Esophagus muscularis mucosa (tissue), 4 donors: ENCODE results near the gene SLC35F3. TPM values are rescaled to one million over a fixed set of nuclear protein-coding genes. Genes with fewer than 3 reads are reported as not detected.

ENCODE experiments used
- DNase-seq: peaks from one replicate; pipeline ENCODE4 v3.0.0-alpha.2; 2017; ENCODE audit errors: extremely low spot score
- H3K27ac ChIP-seq, 4 donors: fragments of 200-600 bp; sonication (generic); replicated peaks in 1 of 4; 1 replicate in 3 of 4; 2 replicates in 1 of 4; pipeline ENCODE4 v1.5.1; 2016 to 2019; ENCODE audit warnings: mild to moderate bottlenecking in 1 of 4
- H3K27me3 ChIP-seq, 4 donors: fragments of 200-600 bp; sonication (generic); one replicate each; pipeline versions ENCODE4 v1.5.1 to v1.6.0; 2016 to 2019
- H3K36me3 ChIP-seq, 4 donors: fragments of 200-600 bp; sonication (generic); one replicate each; pipeline ENCODE4 v1.5.1; 2016 to 2019
- H3K4me1 ChIP-seq, 4 donors: fragments of 200-600 bp; sonication (generic); one replicate each; pipeline ENCODE4 v1.5.1; 2016 to 2019
- H3K4me3 ChIP-seq, 4 donors: fragments of 200-600 bp; sonication (generic); 1 replicate in 2 of 4; 2 replicates in 2 of 4; pipeline ENCODE4 v1.5.1; 2016 to 2019; ENCODE audit warnings: mild to moderate bottlenecking in 4 of 4, moderate library complexity in 1 of 4
- H3K9me3 ChIP-seq, 4 donors: fragments of 200-600 bp; sonication (generic); 1 replicate in 3 of 4; 2 replicates in 1 of 4; pipeline ENCODE4 v1.5.1; 2016 to 2019
- CTCF ChIP-seq, 3 experiments: fragments of 200-600 bp in 2 of 3; fragments of 450-650 bp in 1 of 3; sonication (generic) in 2 of 3; IDR thresholded peaks; one replicate each; pipeline ENCODE4 v1.5.1; 2017 to 2019; ENCODE audit warnings: antibody characterized with exemption in 3 of 3, mild to moderate bottlenecking in 2 of 3, moderate library complexity in 1 of 3
- EP300 ChIP-seq: sonication (generic); formaldehyde crosslinking; IDR thresholded peaks from one replicate; pipeline ENCODE4 v1.6.1; 2017; ENCODE audit warnings: antibody characterized with exemption
- POLR2A ChIP-seq: fragments of 450-650 bp; IDR thresholded peaks from one replicate; pipeline ENCODE4 v1.6.1; 2017; ENCODE audit warnings: antibody characterized with exemption, moderate library complexity, mild to moderate bottlenecking, low read depth
- POLR2AphosphoS5 ChIP-seq, 2 donors: sonication (generic); formaldehyde crosslinking; IDR thresholded peaks; one replicate each; pipeline ENCODE4 v1.6.1; 2017; ENCODE audit warnings: antibody characterized with exemption in 2 of 2
- WGBS: methylation state at CpG from one replicate; pipeline ENCODE4 v1.1.5; 2018; 5-methylcytosine and 5-hydroxymethylcytosine counted together
- intact Hi-C: fragments of 100-400 bp; cut with DNase I; formaldehyde crosslinking; loops from one replicate; pipeline ENCODE4 v1.15.1; 2023
- total RNA-seq, 4 donors: library from RNA; depleted of rRNA; stranded (reverse); fragments of >200 nt; gene quantifications; one replicate each; pipeline versions ENCODE4 v1.1.0 to v1.2.1, GENCODE V29; 2016

The SLC35F3 gene
- total RNA-seq, 4 donors from 2014 or later: 0.34 TPM; not detected in 3

- TF ChIP-seq EP300 (no peak), POLR2AphosphoS5 (IDR thresholded peaks at IDR 0.05) (no peak), POLR2A (no peak), CTCF (IDR thresholded peaks at IDR 0.05) (no peak)
- 95% methylated on average over 2 of the region's 2 CpGs for WGBS
These were observed 186.6 kb downstream of the SLC35F3 start for GRCh38 chr1:234091065-234091401.

DNA sequence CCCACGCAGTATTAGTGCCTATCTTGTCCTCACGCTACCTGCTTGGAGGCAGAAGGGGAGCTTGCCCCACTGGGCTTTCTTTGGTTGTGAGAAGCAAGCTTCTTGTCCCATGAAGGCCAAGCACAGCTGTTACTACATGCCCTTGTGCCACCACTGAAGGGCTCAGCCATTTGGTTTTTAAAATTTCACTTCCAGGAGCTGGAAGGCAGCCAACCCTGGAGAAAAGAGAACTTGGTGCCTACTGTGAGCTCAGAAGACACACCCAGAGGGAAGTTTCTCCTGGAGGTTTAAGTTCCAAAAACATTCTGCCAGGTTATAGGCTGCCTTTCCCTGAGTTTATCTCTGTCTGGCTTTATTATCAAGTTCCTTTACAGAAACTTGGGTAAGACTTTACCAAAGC, 187.4 kb downstream of the SLC35F3 start:
- H3K9me3 ChIP-seq: peaks cover 0 to 10% (median 2%) of the 10 kb centered on the region in 4 donors
- no peaks in the 10 kb centered on the region for H3K36me3 ChIP-seq
- H3K27ac ChIP-seq: no peak overlapping the region
- H3K4me3 ChIP-seq: no peak overlapping the region
- no peak for DNase-seq
- intact Hi-C loops: no loop called here
- no peak for TF ChIP-seq EP300
- no peak for TF ChIP-seq POLR2AphosphoS5 (IDR thresholded peaks at IDR 0.05)
- TF ChIP-seq CTCF (IDR thresholded peaks at IDR 0.05): no peak
- TF ChIP-seq POLR2A: no peak
- 94% methylated on average over 2 of the region's 2 CpGs for WGBS
- peaks cover 0 to 6% (median 0%) of the 10 kb centered on the region in 4 donors for H3K27me3 ChIP-seq
- peaks cover 0 to 6% (median 0%) of the 10 kb centered on the region in 4 donors for H3K4me1 ChIP-seq

More at GRCh38 chr1:234091065-234091401, 186.6 kb downstream of the SLC35F3 start:
- Histone ChIP-seq H3K9me3 (peaks cover 0 to 10% (median 2%) of the 10 kb centered on the region in 4 donors), H3K4me3 (no peak overlapping the region), H3K27me3 (peaks cover 0 to 6% (median 0%) of the 10 kb centered on the region in 4 donors), H3K27ac (no peak overlapping the region), H3K4me1 (peaks cover 0 to 6% (median 0%) of the 10 kb centered on the region in 4 donors), H3K36me3 (no peaks in the 10 kb centered on the region)
- no peak for DNase-seq
- intact Hi-C loops: no loop called here

GRCh38 chr1:234093107-234093506, 188.6 kb downstream of the SLC35F3 start:
- TF ChIP-seq CTCF (IDR thresholded peaks at IDR 0.05) (no peak), POLR2A (no peak), EP300 (no peak), POLR2AphosphoS5 (IDR thresholded peaks at IDR 0.05) (no peak)

DNA sequence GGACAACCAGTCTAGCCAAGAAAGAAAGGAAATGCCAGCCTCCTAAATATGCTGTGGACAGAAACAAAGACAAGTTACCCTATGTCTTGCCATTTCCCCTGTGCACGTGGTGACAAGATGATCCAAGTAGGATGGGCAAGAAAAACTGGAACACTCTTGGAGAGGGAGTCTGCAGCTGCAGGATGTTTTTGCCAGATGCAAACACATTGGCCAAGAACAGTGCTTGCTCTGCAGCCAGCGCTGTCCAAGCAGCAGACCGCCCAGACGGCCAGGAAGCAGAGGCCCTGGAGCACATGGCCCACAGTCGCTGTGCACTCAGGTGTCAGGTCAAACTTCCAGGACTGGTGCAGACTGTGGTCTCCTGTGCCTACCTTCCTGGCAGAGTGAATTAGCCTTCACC, 189.3 kb downstream of the SLC35F3 start:
- Histone ChIP-seq H3K9me3 (peaks cover 0 to 10% (median 2%) of the 10 kb centered on the region in 4 donors), H3K4me3 (no peak overlapping the region), H3K27me3 (peaks cover 0 to 13% (median 0%) of the 10 kb centered on the region in 4 donors), H3K36me3 (no peaks in the 10 kb centered on the region), H3K4me1 (peaks cover 0 to 6% (median 0%) of the 10 kb centered on the region in 4 donors), H3K27ac (no peak overlapping the region)
- 37% methylated on average over 5 of the region's 5 CpGs for WGBS
- TF ChIP-seq EP300 (no peak), POLR2A (no peak), CTCF (IDR thresholded peaks at IDR 0.05) (no peak), POLR2AphosphoS5 (IDR thresholded peaks at IDR 0.05) (no peak)
- intact Hi-C loops: no loop called here
- DNase-seq: no peak

More at GRCh38 chr1:234093107-234093506, 188.6 kb downstream of the SLC35F3 start:
- Histone ChIP-seq H3K9me3 (peaks cover 0 to 10% (median 2%) of the 10 kb centered on the region in 4 donors), H3K27me3 (peaks cover 0 to 13% (median 0%) of the 10 kb centered on the region in 4 donors), H3K4me3 (no peak overlapping the region), H3K36me3 (no peaks in the 10 kb centered on the region), H3K27ac (no peak overlapping the region), H3K4me1 (peaks cover 0 to 6% (median 0%) of the 10 kb centered on the region in 4 donors)
- intact Hi-C loops: no loop called here
- 74% methylated on average over 1 of the region's 1 CpG for WGBS
- DNase-seq: no peak

DNA sequence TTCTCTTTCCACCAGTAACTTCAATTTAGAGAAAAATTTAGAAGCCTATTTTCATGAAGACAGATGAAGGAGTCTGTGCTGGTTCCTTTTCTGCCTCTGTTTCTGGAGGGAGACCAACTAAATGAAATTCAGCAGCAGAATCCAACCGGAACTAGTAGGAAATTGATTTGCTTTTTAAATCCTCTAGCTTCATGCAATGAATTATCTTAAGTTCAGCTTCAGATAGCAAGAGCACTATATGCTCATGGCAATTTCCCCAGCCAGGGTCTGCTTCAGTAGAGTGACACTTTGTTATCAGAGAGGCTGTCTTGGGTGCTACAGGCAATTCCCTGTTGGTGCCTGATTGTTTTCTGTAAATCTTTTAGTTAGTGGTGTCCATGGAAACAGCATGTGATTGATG, 189.7 kb downstream of the SLC35F3 start:
- TF ChIP-seq CTCF (IDR thresholded peaks at IDR 0.05) (no peak), POLR2AphosphoS5 (IDR thresholded peaks at IDR 0.05) (no peak), POLR2A (no peak), EP300 (no peak)
- no peaks in the 10 kb centered on the region for H3K36me3 ChIP-seq
- WGBS: 50% methylated on average over 1 of the region's 1 CpG
- peaks cover 0 to 10% (median 2%) of the 10 kb centered on the region in 4 donors for H3K9me3 ChIP-seq
- peaks cover 0 to 16% (median 0%) of the 10 kb centered on the region in 4 donors for H3K27me3 ChIP-seq
- H3K4me1 ChIP-seq: peaks cover 0 to 6% (median 0%) of the 10 kb centered on the region in 4 donors
- no peak overlapping the region for H3K27ac ChIP-seq
- H3K4me3 ChIP-seq: no peak overlapping the region
- intact Hi-C loops: no loop called here
- DNase-seq: no peak
